ENCODE measurements around the gene AFMID. TPM values are rescaled to one million over a fixed set of nuclear protein-coding genes. Genes with fewer than 3 reads are reported as not detected.

The AFMID gene
- total RNA-seq, 1 donor from 2014 or later: 35.1 TPM

- H3K9me3 Mint-ChIP-seq (ENCODE audit: unreplicated experiment): no peaks in the 10 kb centered on the region
- no peaks in the 10 kb centered on the region for H3K36me3 Mint-ChIP-seq (ENCODE audit: unreplicated experiment)
- H3K4me3 Mint-ChIP-seq (ENCODE audit: unreplicated experiment): no peak overlapping the region
- H3K27ac Mint-ChIP-seq (ENCODE audit: unreplicated experiment): no peak overlapping the region
- H3K27me3 Mint-ChIP-seq (ENCODE audit: unreplicated experiment): peaks cover 23% of the 10 kb centered on the region
- DNase-seq (ENCODE audit: extremely low spot score, unreplicated experiment): no peak
- no peaks in the 10 kb centered on the region for H3K4me1 Mint-ChIP-seq (ENCODE audit: unreplicated experiment)
- no peak for TF ChIP-seq CTCF (IDR thresholded peaks at IDR 0.05)
Measured at GRCh38 chr17:78230252-78230962, 43.2 kb downstream of the AFMID start.

- Mint-ChIP-seq H3K27ac (ENCODE audit: unreplicated experiment) (no peak within 1 kb of the TSS), H3K27me3 (ENCODE audit: unreplicated experiment) (peaks cover 23% of the 10 kb centered on the region), H3K4me1 (ENCODE audit: unreplicated experiment) (no peaks in the 10 kb centered on the region), H3K36me3 (ENCODE audit: unreplicated experiment) (no peaks in the 10 kb centered on the region), H3K4me3 (ENCODE audit: unreplicated experiment) (peak within 1 kb of the TSS; percentile 26), H3K9me3 (ENCODE audit: unreplicated experiment) (no peaks in the 10 kb centered on the region)
- DNase-seq (ENCODE audit: extremely low spot score, unreplicated experiment): no peak
- TF ChIP-seq CTCF (IDR thresholded peaks at IDR 0.05): no peak
Measured at GRCh38 chr17:78230996-78231935, 44.1 kb downstream of the AFMID start, which contains the start of gene TMEM235. Gene TMEM235, plus strand, starts transcription at chr17:78231631. Its CDS starts 393 bp downstream, at chr17:78232024.

GRCh38 chr17:78231991-78232858 is 45.1 kb downstream of the AFMID start:
- H3K27ac Mint-ChIP-seq (ENCODE audit: unreplicated experiment): no peak overlapping the region
- peak overlapping the region; percentile 26 for H3K4me3 Mint-ChIP-seq (ENCODE audit: unreplicated experiment)
- TF ChIP-seq CTCF (IDR thresholded peaks at IDR 0.05): no peak
- no peaks in the 10 kb centered on the region for H3K36me3 Mint-ChIP-seq (ENCODE audit: unreplicated experiment)
- peaks cover 23% of the 10 kb centered on the region for H3K27me3 Mint-ChIP-seq (ENCODE audit: unreplicated experiment)
- no peaks in the 10 kb centered on the region for H3K4me1 Mint-ChIP-seq (ENCODE audit: unreplicated experiment)
- no peaks in the 10 kb centered on the region for H3K9me3 Mint-ChIP-seq (ENCODE audit: unreplicated experiment)
- DNase-seq (ENCODE audit: extremely low spot score, unreplicated experiment): peak; percentile 83

- no peak for TF ChIP-seq CTCF (IDR thresholded peaks at IDR 0.05)
- DNase-seq (ENCODE audit: extremely low spot score, unreplicated experiment): no peak
- Mint-ChIP-seq H3K36me3 (ENCODE audit: unreplicated experiment) (no peaks in the 10 kb centered on the region), H3K4me3 (ENCODE audit: unreplicated experiment) (no peak overlapping the region), H3K27ac (ENCODE audit: unreplicated experiment) (no peak overlapping the region), H3K4me1 (ENCODE audit: unreplicated experiment) (no peaks in the 10 kb centered on the region), H3K27me3 (ENCODE audit: unreplicated experiment) (peaks cover 23% of the 10 kb centered on the region), H3K9me3 (ENCODE audit: unreplicated experiment) (no peaks in the 10 kb centered on the region)
Measured at GRCh38 chr17:78232859-78233173, 45.7 kb downstream of the AFMID start.

All from osteocyte (in vitro differentiated cells).